OCI-M2 (cell line): ENCODE data around the gene PSMG4.

Experiments used
- DNase-seq: peaks from one replicate; lab custom pipeline; 2025; ENCODE audit not compliant: unreplicated experiment; lab: John Stamatoyannopoulos, UW

PSMG4 gene

DNA sequence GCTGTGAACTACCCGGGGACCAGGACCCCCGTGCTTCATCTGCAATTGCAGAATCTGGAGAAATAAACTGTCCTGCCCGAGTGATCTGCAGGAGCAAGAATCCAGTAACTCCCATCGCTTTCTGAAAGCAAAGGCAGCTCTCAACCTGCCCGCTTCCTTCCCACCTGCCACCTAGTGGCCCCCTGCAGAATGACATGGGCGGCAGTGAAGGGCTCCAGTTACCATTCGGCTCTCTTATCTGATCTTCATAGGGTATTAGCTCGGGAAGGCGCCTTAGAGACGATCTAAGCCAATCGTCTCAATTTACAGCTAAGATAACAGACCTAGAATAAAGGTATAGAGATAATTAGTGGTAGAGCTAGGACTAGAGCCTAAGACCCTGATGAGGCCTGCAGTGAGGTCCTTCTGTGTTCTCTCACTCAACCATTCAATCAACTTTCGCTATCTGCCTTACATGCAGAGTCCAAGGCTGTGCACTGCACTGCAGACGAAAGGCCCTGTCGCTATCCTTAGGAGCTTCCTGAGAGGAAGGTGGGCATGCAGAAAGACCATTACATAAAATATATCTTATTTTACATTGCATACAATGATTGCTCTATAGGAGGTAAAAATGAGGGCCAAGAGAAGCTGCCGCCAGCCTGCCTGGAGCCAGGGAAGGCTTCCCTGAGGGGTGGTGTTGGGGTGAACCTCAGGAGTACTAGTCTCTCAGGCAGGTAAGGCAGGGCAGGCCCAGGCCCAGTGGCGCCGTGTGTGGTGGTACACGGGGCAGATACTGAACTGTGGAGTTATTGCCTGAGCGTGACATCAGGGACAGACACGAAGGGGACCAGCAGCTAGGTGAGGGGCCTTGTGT, 7.1 kb upstream of the PSMG4 start:
- peak; percentile 63 for DNase-seq

DNA sequence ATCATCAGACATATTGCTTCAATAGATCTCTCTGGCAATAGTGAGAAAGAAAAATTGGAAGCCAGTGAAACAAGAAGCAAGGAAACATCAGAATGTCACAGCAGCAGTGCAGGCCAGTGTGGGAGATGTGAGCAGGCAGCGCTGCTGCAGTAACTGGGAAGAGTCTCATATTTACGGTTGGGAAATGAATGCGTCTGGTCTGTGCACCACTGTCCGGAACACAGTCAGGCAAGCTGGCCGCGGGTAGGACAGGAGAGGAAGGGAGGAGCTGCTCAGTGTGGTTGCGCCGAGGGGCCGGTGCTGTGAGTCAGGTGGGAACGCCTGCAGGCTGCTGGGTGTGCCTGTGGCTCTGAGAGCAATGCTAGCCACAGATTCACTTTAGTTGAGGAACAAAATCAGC, 6.4 kb upstream of the PSMG4 start:
- no peak for DNase-seq

DNA sequence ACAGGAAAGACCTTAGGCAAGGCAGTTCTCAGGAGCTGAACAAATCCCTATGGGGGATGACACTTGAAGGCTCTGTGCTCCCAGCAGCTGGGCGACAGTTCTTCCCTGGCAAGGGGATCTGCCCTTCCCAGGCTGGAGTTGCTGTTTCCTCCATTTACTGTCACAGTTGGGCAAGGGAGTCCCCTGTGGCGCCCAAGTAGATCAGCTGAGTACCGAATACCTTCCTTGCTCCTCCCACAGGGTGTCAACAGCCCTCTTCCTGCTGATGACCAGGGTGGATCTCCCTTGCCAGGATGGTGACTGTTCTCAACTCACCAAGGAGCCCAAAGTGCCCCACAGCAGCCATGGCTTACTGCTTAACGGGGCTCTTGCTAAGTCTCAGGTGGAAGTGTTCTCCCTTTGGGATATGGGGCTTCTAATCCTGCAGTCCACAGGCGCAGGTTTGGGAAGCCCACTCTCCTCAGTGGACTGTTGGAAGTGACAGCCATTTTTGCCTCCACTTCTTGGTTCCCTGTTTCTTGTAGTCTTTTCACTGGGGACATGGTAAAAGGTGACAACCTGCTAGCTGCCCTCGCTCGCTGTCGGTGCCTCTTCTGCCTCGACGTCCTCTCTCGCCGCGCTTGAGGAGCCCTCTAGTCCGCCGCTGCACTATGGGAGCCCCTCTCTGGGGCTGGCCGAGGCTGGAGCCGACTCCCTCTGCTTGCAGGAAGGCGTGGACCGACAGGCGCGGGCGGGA, 5.7 kb upstream of the PSMG4 start:
- DNase-seq = no peak

DNA sequence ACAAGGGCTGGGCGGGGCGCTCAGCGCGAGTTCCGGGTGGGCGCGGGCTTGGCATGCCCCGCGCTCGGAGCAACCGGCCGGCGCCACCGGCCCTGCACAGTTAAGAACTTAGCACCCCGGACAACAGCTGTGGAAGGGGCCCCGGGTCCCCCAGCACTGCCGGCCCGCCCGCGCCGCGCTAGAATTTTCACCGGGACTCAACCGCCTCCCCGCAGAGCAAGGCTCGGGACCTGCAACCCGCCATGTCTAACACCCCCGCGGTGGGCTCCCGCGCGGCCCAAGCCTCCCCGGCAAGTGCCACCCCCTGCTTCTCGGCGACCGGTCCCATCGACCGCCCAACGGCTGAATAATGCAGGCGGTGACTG, 5.2 kb upstream of the PSMG4 start:
- DNase-seq = no peak

DNA sequence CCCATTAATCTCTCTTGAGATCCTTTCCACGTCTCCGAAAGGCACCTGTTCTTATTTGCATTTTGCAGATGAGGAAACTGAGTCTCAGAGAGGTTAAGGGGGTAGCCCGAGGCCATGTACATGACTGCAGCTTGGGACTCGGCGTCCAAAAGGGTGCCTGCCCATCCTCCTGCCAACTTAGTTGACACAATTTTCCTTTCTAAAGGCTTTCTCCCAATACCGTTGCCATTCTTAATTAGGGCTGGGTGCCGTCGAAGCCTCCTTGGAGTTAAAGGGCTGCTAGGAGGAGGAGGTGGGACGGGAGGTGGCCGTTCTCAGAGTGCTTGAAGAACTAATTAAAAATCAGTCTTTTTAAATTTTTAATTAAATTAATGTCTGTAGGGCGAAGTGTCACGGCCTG, 546 bp upstream of the PSMG4 start:
- no peak for DNase-seq

DNA sequence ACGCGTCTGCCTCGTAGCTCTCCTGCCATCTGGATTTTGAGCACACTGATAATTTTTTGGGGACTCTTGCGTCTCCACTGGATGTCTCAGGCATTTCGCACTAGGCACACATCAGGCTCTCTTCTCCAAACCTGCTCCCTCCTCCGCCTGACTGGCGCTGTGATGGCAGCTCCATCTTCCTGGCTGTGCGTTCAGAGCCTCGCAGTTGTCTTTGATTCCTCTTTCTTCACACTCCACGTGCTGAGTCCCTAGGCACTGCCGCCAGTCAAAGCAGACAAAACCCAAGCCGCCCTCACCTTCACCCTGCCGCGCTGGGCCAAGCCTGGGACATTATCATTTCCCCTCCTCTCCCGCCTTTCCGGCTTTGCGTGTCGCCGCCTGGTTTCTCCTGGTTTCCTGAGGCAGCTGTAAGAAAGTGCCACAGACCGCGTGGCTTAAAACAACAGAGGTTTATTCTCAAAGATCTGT, 778 bp downstream of the PSMG4 start:
- DNase-seq = no peak

DNA sequence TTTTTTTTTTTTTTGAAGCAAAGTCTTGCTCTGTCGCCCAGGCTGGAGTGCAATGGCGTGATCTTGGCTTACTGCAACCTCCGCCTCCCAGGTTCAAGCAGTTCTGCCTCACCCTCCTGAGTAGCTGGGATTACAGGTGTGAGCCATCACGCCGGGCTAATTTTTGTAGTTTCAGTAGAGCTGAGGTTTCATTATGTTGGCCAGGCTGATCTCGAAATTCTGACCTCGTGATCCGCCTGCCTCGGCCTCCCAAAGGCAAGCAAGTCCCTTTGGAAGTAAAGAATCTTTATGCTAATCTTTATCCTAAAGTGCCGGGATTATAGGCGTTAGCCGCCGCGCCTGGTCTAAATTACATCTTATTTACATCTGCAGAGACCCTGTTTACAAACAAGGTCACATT, 1.5 kb downstream of the PSMG4 start:
- DNase-seq = no peak

DNA sequence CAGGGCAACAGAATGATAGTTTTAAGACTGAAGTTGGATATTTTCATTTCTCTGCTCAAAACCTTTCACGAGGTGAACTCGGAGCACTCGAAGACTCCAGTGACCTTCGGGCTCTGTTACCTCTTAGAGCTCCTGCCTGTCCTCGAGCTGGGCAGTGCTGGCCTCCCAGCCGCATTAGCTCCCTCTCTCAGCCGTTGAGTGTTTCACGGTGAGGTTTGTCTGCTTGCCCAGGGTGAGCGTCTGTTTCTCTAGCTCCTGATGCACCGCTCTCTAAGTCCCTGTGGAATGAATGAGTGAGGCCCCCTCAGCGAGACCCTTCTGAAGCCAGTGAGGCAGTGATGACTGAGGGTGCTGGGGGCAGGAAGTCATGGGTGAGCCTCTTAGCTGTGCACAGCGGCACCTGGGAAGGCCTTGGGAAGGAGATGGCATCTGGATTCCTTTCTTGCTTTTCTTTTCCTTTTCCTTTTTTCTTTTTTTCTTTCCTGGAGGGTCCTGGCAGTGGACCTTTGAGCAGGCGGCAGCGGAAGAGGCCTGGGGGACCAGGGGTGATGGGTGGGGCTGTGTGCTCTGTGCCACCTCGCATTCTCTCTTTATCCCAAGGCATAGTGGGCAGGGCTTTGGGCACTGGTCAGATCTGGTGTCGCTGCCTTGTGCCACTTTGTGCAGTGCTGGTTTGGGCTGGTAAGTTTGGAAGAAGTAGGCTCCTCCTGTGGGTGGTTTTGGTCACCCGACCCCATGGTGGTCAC, 2.2 kb downstream of the PSMG4 start:
- no peak for DNase-seq

DNA sequence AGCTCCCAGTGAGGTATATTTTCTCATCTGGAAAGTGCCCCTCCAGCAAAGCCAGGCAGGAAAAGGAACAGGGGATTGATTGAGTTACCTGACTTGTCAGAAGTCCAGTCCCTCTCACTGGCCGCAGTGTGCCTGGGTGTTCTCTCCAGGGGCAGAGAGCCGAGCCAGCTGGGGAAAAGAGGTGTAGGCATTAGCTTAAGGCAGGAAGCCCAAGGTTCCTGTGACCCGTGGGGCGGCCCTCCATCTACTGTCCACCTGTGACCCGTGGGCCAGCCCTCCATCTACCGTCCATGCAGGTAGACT, 2.7 kb downstream of the PSMG4 start:
- no peak for DNase-seq

DNA sequence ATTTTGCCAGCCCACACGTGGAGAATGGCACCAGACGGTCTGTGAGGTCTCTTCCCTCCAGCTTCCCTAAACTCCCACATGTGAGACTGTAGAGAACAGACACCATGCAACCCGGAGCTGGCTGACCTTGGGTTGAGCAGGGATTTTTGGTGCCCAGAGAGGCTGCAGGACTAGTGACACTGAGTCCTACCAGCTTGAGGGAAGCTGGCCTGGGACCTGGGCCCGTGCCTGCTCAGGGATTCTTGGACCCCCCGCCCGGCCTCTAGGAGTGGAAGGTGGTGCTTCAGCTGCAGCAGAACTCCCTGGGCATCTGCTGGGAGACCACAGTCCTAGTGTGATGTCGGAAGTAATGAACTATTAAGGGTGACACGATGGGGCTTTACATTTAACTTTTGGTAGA, 3.2 kb downstream of the PSMG4 start:
- no peak for DNase-seq

DNA sequence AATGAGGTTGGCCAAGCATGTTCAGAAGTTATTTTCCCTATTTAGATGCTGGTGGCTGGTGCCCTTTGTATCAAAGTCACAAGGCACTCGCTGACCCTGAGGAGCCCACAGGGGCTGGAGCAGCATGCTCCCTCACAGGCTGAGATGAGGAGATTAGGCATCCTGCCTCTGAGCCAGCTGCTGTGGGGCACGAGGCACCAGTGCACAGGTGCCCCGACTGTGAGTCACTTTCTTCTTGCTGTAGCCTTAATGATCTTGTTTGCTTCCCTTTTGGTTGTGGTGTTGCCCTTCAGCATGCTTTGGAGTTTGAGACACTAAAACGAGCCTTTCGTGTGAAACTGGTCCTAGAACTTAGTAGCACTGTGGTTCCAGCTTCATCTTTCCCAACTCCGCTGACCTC, 4.3 kb downstream of the PSMG4 start:
- no peak for DNase-seq

DNA sequence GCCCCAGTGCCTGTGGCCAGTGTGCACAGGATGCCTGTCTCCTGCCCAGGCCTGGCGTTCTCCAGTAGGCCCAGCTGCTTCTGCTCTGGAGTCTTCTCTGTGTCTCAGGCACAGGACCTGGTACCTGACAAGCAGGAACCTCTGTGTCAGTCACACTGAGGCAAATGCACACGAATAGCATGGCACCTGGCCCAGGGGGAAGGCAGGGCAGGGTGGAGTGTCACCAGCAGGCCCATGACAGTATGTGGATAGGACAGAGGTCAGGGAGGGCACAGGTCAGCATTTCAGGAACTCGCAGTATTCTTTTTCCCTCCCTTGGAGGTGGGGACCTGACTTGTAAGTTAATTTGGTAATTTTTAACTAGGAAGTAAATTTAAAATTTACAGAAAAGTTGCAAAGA, 5.6 kb downstream of the PSMG4 start:
- no peak for DNase-seq

DNA sequence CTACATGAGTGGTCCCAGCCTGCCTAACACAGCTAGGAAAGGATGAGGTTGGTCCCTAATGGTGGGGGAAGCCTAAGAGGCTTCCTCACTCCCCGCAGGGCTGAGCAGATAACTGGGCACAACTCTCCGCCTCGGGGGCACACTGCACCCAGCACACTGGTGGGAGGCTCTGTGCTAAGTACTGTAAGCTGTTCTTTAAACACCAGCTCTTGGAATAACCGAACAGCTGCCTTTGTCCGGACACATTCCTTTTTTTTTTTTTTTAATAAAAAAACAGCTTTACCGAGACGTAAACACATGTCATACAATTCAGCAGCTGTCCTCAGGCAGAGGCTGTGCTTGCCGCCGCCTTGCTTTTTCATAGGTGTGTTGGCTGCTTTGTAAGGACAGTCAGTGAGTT, 6.9 kb downstream of the PSMG4 start:
- no peak for DNase-seq

DNA sequence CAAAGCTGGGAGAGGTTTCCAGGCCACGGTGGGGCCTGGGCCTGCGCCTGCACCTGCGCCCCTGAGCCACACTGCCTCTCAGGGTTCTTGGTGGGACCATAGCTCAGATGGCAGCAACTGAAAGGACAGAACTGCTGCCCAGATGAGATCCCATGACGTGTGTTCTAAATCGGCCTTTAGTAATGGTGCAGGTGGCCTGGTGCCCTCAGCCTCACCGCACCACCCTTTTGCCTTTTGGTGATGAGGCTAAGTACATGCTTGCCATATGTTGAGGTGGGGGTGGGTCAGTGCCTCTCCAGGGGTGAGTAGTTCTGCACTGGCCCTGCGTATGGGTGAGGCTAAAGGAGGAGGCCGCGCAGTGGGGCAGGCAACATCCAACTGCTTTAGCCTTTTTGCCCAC, 7.4 kb downstream of the PSMG4 start:
- no peak for DNase-seq

DNA sequence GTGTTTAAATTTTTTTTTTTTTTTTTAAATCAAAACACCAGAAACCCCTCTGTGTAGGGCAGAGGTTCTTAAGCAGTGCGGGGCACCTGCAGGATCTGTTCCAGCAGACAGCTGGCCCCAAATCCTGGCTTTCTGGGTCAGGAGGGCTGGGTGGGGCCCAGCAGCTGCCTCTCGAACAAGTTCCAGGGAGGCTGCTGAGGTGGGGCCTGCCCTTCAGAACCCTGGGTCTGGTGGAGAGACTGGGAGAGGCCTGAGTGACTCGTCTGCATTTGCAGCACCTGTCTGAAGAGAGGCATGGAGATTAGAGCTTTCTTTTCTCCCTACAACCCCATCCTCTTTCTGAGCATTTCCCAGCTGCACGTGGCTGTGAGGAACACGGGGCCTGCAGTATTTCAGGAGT, 8.4 kb downstream of the PSMG4 start:
- no peak for DNase-seq

DNA sequence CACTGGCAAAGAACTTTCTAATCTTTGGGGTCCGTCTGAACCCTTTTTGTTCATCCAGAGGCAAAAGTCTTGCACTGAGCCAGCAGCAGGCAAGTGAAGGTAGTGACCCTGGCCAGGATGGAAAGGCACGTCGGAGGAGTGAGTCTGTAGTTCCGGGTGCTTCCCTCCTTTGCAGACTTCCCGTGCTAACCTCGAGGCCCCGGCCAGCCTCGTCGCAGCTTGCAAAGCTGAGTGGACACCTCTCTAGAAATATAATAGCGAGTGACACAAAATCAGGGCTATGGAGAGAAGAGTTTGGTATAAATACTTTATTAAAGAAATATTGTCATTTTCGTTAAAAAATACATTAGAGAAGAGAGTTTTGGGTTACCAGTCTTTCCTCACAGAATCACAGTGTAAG, 9.9 kb downstream of the PSMG4 start:
- no peak for DNase-seq

DNA sequence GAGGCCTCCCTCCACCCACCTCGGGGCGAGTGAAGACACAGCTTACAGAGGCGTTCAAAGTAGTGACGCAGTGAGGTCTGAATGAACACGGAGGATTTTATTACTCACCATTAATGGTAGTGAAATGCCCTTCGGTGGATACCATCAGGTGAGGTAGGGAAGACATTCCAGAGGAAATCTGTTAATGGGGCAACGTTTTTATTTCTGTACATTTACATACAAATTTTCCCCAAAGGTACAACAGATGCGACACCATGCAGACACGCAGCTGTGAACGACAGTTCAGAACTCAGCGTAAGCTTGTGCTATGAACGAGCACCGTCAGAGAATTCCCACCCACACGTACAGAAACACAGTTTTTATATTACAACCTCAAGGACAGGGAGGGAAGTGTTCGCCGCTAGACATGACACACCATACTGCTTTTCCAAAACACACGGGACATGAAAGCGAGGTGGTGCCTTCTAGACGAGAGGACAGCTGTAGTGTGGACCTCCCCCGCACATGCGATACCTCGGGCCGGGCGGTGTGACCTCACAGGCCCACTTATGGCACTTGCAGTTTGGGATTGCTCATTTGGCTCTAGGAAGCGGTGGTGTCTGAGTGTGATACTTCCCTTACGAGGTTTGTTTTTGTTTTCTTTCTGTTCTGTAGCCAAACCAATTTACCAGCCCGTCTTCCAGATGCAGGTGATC, 10.7 kb downstream of the PSMG4 start:
- no peak for DNase-seq

DNA sequence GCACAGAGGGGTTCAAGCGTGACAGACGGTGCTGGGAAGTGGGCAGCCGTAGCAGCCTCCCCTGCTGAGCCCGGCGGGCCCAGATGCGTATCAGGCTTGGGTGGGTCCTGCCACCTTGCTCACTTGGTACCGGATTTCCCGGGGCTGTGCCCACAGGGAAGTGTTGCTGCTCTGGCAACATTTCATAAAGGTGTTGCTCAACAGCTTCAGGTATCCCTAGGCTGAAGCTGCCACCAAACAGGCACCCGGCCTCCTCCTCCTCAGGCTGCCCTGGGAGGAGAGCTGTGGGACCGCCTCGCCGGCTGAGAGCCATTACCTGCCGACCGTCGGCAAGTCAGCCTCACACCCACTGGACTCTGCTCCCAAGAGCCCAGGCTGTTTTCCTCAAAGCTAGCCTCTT, 11.5 kb downstream of the PSMG4 start:
- no peak for DNase-seq

DNA sequence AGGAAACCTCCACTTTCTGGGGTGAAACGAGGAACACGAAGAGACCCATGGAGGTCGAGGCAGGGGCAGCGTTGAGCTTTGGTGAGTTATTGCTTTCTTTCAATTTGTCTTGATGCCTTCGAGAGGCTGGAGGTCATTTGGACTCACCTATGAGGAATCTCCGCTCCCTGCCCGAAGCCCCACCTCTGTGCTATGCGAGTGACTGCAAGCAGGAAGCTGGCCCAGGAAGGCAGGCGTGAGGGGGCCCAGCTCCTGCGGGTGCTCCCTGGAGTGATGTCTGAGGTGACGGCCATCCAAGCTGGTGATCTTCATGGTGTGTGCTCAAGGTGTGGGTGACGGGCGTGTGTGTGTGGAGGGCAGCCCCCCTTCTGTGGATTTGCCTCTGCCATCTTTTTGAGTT, 13.0 kb downstream of the PSMG4 start:
- no peak for DNase-seq

DNA sequence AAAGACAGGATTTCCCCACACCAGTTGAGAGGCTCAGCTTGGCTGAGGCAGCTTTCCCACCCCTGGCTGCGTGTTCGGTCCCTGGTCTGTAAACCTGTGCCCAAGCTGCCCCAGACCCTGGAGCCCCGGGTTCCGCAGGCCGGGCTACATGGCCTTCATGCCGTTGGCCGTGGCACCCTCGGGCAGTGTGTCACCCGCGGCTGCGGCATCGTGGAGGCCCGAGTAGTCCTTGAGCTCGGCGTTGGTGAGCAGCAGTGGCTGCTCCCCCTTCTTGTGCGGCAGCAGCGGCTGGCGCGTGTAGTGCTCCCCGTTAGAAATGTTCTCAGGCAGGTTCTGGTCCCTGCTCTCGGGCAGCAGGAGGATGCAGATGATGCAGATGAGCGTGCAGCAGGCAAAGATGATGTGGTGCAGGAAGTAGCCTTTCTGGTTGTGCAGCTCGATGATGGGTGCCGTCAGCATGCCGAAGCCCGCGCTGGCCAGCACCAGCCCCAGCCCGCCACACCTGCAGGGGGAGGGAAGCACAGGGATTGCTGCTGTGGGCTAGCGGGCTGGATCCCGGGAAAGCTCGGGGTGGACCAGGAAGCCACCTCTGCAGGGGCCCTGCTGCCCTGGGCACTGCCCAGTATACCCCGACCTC, 14.3 kb downstream of the PSMG4 start:
- DNase-seq = no peak
